H1 (cell line): ENCODE results near the gene ELL. TPM values are rescaled to one million over a fixed set of nuclear protein-coding genes. Genes with fewer than 3 reads are reported as not detected.

Source experiments
- CTCF ChIA-PET: fragments of 300-600 bp; sonication (Branson Sonifier 250); formaldehyde crosslinking; loops from one replicate; lab custom pipeline; 2021; ENCODE audit not compliant: partially characterized antibody; lab: Charles Lee
- POLR2A ChIA-PET: fragments of 300-600 bp; sonication (Branson Sonifier 250); formaldehyde crosslinking; loops from one replicate; lab custom pipeline; 2021; ENCODE audit warnings: inconsistent platforms; ENCODE audit not compliant: partially characterized antibody; lab: Charles Lee
- DNase-seq, 2 experiments: peaks; one replicate each; pipeline versions ENCODE4 v3.0.0 to v3.0.0-alpha.2; 2010 to 2022; ENCODE audit warnings: low spot score in 2 of 2, low read depth in 1 of 2, mixed read lengths in 1 of 2
- FAIRE-seq: peaks from 2 replicates; lab custom pipeline; 2011; peaks lifted over from hg19 to GRCh38; lab: Jason Lieb, UNC
- H2AFZ ChIP-seq: 2 replicates; pipeline ENCODE4 v1.8.1; 2012; ENCODE audit warnings: low read length, inconsistent platforms
- H2AK5ac ChIP-seq: 2 replicates; pipeline ENCODE4 v1.6.1; 2013; ENCODE audit warnings: low read depth, low read length
- H2BK120ac ChIP-seq: replicated peaks from 2 replicates; pipeline ENCODE3; 2013; ENCODE audit warnings: low read depth, low read length, inconsistent platforms
- H2BK12ac ChIP-seq: 2 replicates; pipeline ENCODE4 v1.6.1; 2013; ENCODE audit warnings: low read depth, low read length
- H2BK15ac ChIP-seq: 2 replicates; pipeline ENCODE4 v1.6.1; 2013; ENCODE audit warnings: low read length
- H2BK20ac ChIP-seq: 2 replicates; pipeline ENCODE4 v1.6.1; 2013; ENCODE audit warnings: low read length
- H2BK5ac ChIP-seq: 2 replicates; pipeline ENCODE4 v1.6.1; 2013; ENCODE audit warnings: low read depth, low read length
- H3K14ac ChIP-seq: 2 replicates; pipeline ENCODE4 v1.6.1; 2013; ENCODE audit warnings: inconsistent platforms; ENCODE audit not compliant: insufficient read length
- H3K18ac ChIP-seq: 2 replicates; pipeline ENCODE4 v1.6.1; 2013; ENCODE audit warnings: low read length; ENCODE audit errors: extremely low read depth
- H3K23ac ChIP-seq: 2 replicates; pipeline ENCODE4 v1.6.1; 2013; ENCODE audit warnings: inconsistent platforms; ENCODE audit not compliant: insufficient read length
- H3K23me2 ChIP-seq: 2 replicates; pipeline ENCODE4 v1.6.1; 2013; ENCODE audit warnings: low read depth, low read length
- H3K27ac ChIP-seq: 2 replicates; pipeline ENCODE4 v1.6.1; 2011; ENCODE audit warnings: low read depth, low read length, inconsistent platforms
- H3K27me3 ChIP-seq, 4 experiments: replicated peaks in 1 of 4; 1 replicate in 1 of 4; 2 replicates in 3 of 4; pipeline versions ENCODE4 v1.6.1 to v1.8.1; 2011 to 2013; ENCODE audit warnings: low read length in 3 of 4, mild to moderate bottlenecking in 3 of 4, inconsistent platforms in 2 of 4, mixed read lengths in 2 of 4, moderate library complexity in 1 of 4; ENCODE audit not compliant: control insufficient read depth in 3 of 4, insufficient read depth in 3 of 4; ENCODE audit errors: extremely low read depth in 1 of 4
- H3K36me3 ChIP-seq, 4 experiments: 2 replicates each; pipeline versions ENCODE4 v1.6.1 to v1.8.1; 2011 to 2013; ENCODE audit warnings: mild to moderate bottlenecking in 4 of 4, low read length in 3 of 4, moderate library complexity in 2 of 4, control low read depth in 1 of 4, inconsistent platforms in 1 of 4; ENCODE audit not compliant: insufficient read depth in 4 of 4, control insufficient read depth in 2 of 4
- H3K4ac ChIP-seq: replicated peaks from 2 replicates; pipeline ENCODE3; 2013; ENCODE audit warnings: low read length, low read depth, mixed read lengths, inconsistent platforms; ENCODE audit not compliant: insufficient read length
- H3K4me1 ChIP-seq, 4 experiments: replicated peaks in 1 of 4; 1 replicate in 1 of 4; 2 replicates in 3 of 4; pipeline versions ENCODE4 v1.6.1 to v1.8.1; 2011 to 2013; ENCODE audit warnings: low read length in 3 of 4, inconsistent platforms in 2 of 4, mixed read lengths in 1 of 4; ENCODE audit not compliant: insufficient read depth in 4 of 4, control insufficient read depth in 3 of 4
- H3K4me2 ChIP-seq, 2 experiments: 2 replicates each; pipeline versions ENCODE4 v1.6.1 to v1.8.1; 2011 to 2013; ENCODE audit warnings: low read depth in 2 of 2, low read length in 2 of 2, control low read depth in 1 of 2, inconsistent platforms in 1 of 2, mild to moderate bottlenecking in 1 of 2; ENCODE audit not compliant: insufficient read depth in 1 of 2
- H3K4me3 ChIP-seq, 4 experiments: fragments of 200-600, 300-600 bp in 1 of 4; sonication (generic), shearing (Covaris generic), sonication (Bioruptor Twin) in 1 of 4; 2 replicates each; pipeline versions ENCODE4 v1.5.1 to v1.8.1; 2011 to 2016; ENCODE audit warnings: low read length in 4 of 4, low read depth in 3 of 4, control low read depth in 2 of 4, inconsistent platforms in 2 of 4, mild to moderate bottlenecking in 2 of 4, mixed read lengths in 1 of 4, moderate library complexity in 1 of 4; ENCODE audit not compliant: insufficient read depth in 2 of 4; ENCODE audit errors: extremely low read depth in 1 of 4
- H3K56ac ChIP-seq: replicated peaks from 2 replicates; pipeline ENCODE3; 2013; ENCODE audit warnings: low read depth, mild to moderate bottlenecking, mixed read lengths, low read length, inconsistent platforms; ENCODE audit not compliant: insufficient read length
- H3K79me1 ChIP-seq: 2 replicates; pipeline ENCODE4 v1.6.1; 2013; ENCODE audit warnings: low read depth, low read length, control low read depth
- H3K79me2 ChIP-seq, 2 experiments: 2 replicates each; pipeline versions ENCODE4 v1.6.1 to v1.8.1; 2012 to 2013; ENCODE audit warnings: low read length in 2 of 2, mild to moderate bottlenecking in 2 of 2, inconsistent platforms in 1 of 2; ENCODE audit not compliant: insufficient read depth in 2 of 2, control insufficient read depth in 1 of 2
- H3K9ac ChIP-seq, 4 experiments: replicated peaks in 1 of 4; 1 replicate in 1 of 4; 2 replicates in 3 of 4; pipeline versions ENCODE4 v1.6.1 to v1.8.1; 2011 to 2013; ENCODE audit warnings: low read depth in 3 of 4, low read length in 3 of 4, control low read depth in 2 of 4, mild to moderate bottlenecking in 2 of 4, moderate library complexity in 2 of 4, inconsistent platforms in 1 of 4; ENCODE audit errors: extremely low read depth in 1 of 4
- H3K9me3 ChIP-seq, 2 experiments: 2 replicates each; pipeline versions ENCODE4 v1.6.1 to v1.8.1; 2012 to 2013; ENCODE audit warnings: mild to moderate bottlenecking in 2 of 2, moderate library complexity in 2 of 2, control low read depth in 1 of 2, inconsistent platforms in 1 of 2, low read depth in 1 of 2, low read length in 1 of 2, mixed read lengths in 1 of 2; ENCODE audit not compliant: insufficient read depth in 2 of 2
- H4K20me1 ChIP-seq, 2 experiments: replicated peaks in 1 of 2; 2 replicates each; pipeline versions ENCODE3 to v1.8.1; 2011 to 2013; ENCODE audit warnings: inconsistent platforms in 2 of 2, low read length in 2 of 2, mild to moderate bottlenecking in 1 of 2; ENCODE audit not compliant: insufficient read depth in 2 of 2, control insufficient read depth in 1 of 2
- H4K5ac ChIP-seq: 2 replicates; pipeline ENCODE4 v1.6.1; 2013; ENCODE audit warnings: low read length, low read depth, mixed read lengths, inconsistent platforms; ENCODE audit not compliant: insufficient read length
- H4K8ac ChIP-seq: 2 replicates; pipeline ENCODE4 v1.8.0; 2013; ENCODE audit warnings: mild to moderate bottlenecking, moderate library complexity, low read length, inconsistent platforms; ENCODE audit not compliant: insufficient read depth; ENCODE audit errors: extremely low read depth
- H4K91ac ChIP-seq: replicated peaks from 2 replicates; pipeline ENCODE3; 2013; ENCODE audit warnings: low read length, mixed read lengths, inconsistent platforms; ENCODE audit not compliant: insufficient read length
- ASH2L ChIP-seq: fragments of 200-600, 300-600 bp; sonication (generic); IDR thresholded peaks from one replicate; pipeline ENCODE4 v1.7.1; 2017; ENCODE audit warnings: low read length
- HDAC2 ChIP-seq, 2 experiments: fragments of 300-600 bp in 1 of 2; sonication (generic) in 1 of 2; IDR thresholded peaks; 2 replicates each; pipeline ENCODE4 v1.6.1; 2011 to 2012; ENCODE audit warnings: low read depth in 2 of 2, low read length in 2 of 2, mild to moderate bottlenecking in 2 of 2, moderate library complexity in 2 of 2, borderline replicate concordance in 1 of 2, inconsistent platforms in 1 of 2
- TAF7 ChIP-seq: optimal IDR thresholded peaks from 2 replicates; pipeline ENCODE3; 2011; ENCODE audit warnings: low read depth, mild to moderate bottlenecking, inconsistent platforms, low read length, moderate library complexity, borderline replicate concordance
- TEAD4 ChIP-seq: IDR thresholded peaks from 2 replicates; pipeline ENCODE4 v1.6.1; 2012; ENCODE audit warnings: low read depth, low read length, inconsistent platforms, mixed read lengths
- WGBS, 2 experiments: shearing (Covaris generic) in 1 of 2; methylation state at CpG; one replicate each; pipeline versions ENCODE4 v1.1.6 to v1.1.7; 2013 to 2015; ENCODE audit warnings: low lambda C conversion rate in 2 of 2, mixed read lengths in 2 of 2, inconsistent platforms in 1 of 2, low coverage in 1 of 2, missing lambda C conversion rate in 1 of 2; ENCODE audit not compliant: insufficient replicate concordance in 2 of 2, insufficient coverage in 1 of 2, insufficient read length in 1 of 2; ENCODE audit errors: extremely low coverage in 1 of 2, missing lambda C conversion rate in 1 of 2; 5-methylcytosine and 5-hydroxymethylcytosine counted together
- polyA plus RNA-seq, 7 experiments: library from polyadenylated mRNA; depleted of rRNA in 3 of 7; stranded (reverse) in 5 of 7; unstranded in 2 of 7; fragments of >200 nt in 5 of 7; fragments of 200-250 nt in 2 of 7; gene quantifications; 1 replicate in 5 of 7; 2 replicates in 1 of 7; 4 replicates in 1 of 7; pipeline versions ENCODE4 v1.2.1 to v1.2.3, GENCODE V29; 2011 to 2013; ENCODE audit warnings: missing spikeins in 2 of 7, mixed read lengths in 2 of 7
- total RNA-seq: library from RNA; stranded (reverse); fragmentation: NEBNext Ultra II Directional; extraction: Animal tissue kit (Norgen Biotek cat#: 25700); gene quantifications from 2 replicates; pipeline ENCODE4 v1.2.1, GENCODE V29; 2021
- TF ChIP-seq, protein P1 (sequence below): IDR thresholded peaks from 2 replicates; pipeline ENCODE4 v1.6.1; 2012; ENCODE audit warnings: inconsistent platforms

ELL gene
- total and polyA plus RNA-seq, 2 of the 8 experiments (the other 6 are each of a cell fraction or from before 2014, with no cell fraction given), result 5.2 to 10.5 TPM

DNA sequence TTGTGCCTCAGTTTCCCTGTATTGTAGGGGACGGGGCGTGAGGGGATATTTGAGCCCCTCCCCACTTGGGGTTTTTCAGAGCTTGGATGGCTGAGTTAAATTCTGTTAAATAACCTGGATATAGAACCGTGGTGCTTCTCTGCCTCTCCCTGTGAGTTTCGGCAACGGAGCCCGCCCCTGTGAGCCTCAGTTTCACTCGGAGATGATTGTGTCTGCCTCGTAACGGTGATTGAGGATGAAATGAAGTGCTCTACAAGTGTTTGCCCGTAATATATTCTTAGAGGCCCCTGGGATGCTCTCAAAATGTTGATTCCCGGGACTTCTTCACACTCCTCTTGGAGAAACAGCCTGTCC lies 36.3 kb upstream of the ELL start:
- H4K5ac ChIP-seq, result no peak overlapping the region
- TF ChIP-seq HDAC2 (IDR thresholded peaks at IDR 0.05; ENCODE audit: borderline replicate concordance in 1 of 2, low read depth in 2 of 2, low read length in 2 of 2), result no peak
- TF ChIP-seq, protein P1, sequence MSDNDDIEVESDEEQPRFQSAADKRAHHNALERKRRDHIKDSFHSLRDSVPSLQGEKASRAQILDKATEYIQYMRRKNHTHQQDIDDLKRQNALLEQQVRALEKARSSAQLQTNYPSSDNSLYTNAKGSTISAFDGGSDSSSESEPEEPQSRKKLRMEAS, result no peak
- no peak for TF ChIP-seq TAF7
- TF ChIP-seq TEAD4, result no peak
- peak; percentile 24 for TF ChIP-seq ASH2L
- TF ChIP-seq, all 59 proteins: peak for 1
- no peak for FAIRE-seq
- no peak for DNase-seq
- Histone ChIP-seq H4K91ac (peak overlapping the region; percentile 76), H3K14ac (no peak overlapping the region), H2AFZ (no peak overlapping the region), H3K18ac (peak overlapping the region; percentile 48), H3K27me3 (no peaks in the 10 kb centered on the region), H2BK12ac (no peak overlapping the region), H4K8ac (0 out of 2 replicates have a peak overlapping the region, but pooled peaks have one; percentile 76), H3K9ac (peak overlapping the region; percentile 25 to 59 (median 44); a peak in 6 of 7 replicates), H3K4me2 (peak overlapping the region; percentile 78 to 81), H2AK5ac (no peak overlapping the region), H3K79me1 (peaks cover 4% of the 10 kb centered on the region), H3K79me2 (peaks cover 0 to 23% of the 10 kb centered on the region in 2 experiments; a peak in 3 of 4 replicates), H3K23me2 (no peaks in the 10 kb centered on the region; the same call in 1 of the 2 replicates), H4K20me1 (peaks cover 0 to 9% of the 10 kb centered on the region in 2 experiments), H3K27ac (no peak overlapping the region), H3K9me3 (no peaks in the 10 kb centered on the region), H2BK120ac (no peak overlapping the region), H2BK20ac (no peak overlapping the region), H3K56ac (no peak overlapping the region), H3K36me3 (peaks cover 0 to 6% (median 2%) of the 10 kb centered on the region in 4 experiments; a peak in 4 of 8 replicates), H2BK15ac (no peak overlapping the region), H2BK5ac (0 out of 2 replicates have a peak overlapping the region, but pooled peaks have one; percentile 71), H3K4ac (no peak overlapping the region), H3K23ac (no peak overlapping the region), H3K4me1 (no peaks in the 10 kb centered on the region; a peak in 1 of 7 replicates), H3K4me3 (peak overlapping the region; percentile 59 to 79 (median 70))
- WGBS, 2 experiments, result 42% methylated on average over 11 of the region's 11 CpGs; no CpG with 5 or more reads in 1 of the 2 experiments
- ChIA-PET POLR2A (interaction anchor here (0.6 to 2.6 kb wide), 14 partner anchors 11 to 126 kb away, joined by 3 to 23 read pairs (median 5); partner anchors contain the start of genes ELL, FKBP8, REX1BD and UBA52), CTCF (interaction anchor here (0.6 to 2.5 kb wide), 11 partner anchors 9 to 118 kb away, joined by 3 to 8 read pairs (median 5); partner anchors contain the start of genes FKBP8 and UBA52)
